HG02973 (cell line): ENCODE data around the gene FBLIM1.

ENCODE experiments used
- ATAC-seq: cut with Tn5 transposase; IDR thresholded peaks from one replicate; pipeline ENCODE4 v1.9.1; 2021; ENCODE audit warnings: moderate library complexity; ENCODE audit not compliant: unreplicated experiment

Gene FBLIM1

DNA sequence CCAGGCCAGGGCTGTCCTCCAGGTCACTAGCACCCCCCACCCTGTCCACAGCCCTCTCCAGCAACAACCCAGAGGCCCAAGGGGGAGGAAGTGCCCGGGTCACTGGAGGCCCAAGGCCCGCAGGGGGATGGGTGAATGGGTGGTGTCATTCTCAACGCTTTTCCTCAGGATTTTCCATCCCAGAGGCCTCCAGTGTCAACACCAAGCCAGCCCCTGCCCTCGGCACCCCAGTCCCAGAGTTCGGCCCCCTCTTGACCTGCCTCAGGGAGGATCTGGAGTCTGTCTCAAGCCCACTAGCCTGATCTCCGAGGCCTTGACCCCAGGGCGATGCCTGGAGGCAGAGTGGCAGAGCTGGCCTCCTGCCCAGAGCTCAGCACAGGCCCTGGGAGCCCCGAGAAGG is 11.2 kb upstream of the FBLIM1 start:
- ATAC-seq: no peak

DNA sequence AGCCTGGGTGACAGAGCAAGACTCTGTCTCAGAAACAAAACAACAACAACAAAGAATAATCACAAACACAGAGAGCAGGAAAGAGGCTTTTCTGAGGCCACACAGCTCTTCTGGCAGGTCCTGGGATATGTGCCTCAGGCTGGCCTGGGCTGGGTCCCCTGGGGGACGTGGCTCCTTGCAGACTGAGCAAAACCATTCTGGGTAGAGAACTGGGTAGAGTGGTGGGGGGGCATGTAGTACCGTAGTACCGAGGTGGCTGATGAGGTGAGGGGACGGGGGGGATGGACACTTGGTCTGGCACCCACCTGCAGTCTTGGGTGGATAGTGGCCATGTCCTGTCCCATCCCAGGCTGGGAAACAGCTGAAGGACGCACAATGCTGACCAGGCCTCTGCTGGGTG is 10.3 kb upstream of the FBLIM1 start:
- no peak for ATAC-seq

DNA sequence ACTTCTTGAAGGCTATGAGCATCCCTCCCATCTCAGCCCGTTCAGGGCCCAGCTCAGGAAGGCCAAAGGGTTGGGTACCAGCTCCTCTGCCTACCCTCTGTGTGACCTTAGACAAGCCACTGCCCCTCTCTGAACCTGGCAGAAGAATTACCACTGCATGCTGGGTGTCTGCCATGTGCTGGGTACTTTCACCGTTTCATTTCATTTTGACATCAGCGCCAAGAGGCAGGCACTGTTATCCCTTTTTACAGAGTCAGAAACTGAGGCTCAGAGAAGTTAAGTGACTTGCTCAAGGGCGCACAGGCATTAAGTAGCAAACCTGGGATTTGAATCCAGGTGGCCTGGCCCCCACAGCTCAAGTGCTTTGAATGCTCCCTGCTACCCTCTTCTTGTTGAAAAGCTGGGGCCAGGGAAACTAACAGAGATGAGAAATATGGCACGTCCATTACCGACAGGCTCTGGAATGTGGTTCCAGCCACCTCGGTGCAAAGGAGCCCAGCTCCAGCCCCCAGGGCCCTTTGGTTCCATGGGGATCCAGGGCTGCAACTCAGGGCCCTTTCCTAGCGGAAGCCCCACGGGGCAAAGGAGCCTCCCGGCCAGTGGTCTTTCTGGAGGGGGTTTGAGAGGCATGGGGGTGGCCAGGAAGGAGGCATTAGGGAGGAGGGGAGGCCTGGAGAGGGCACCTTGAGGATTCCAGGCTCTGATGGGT is 9.8 kb upstream of the FBLIM1 start:
- no peak for ATAC-seq

GRCh38 chr1:15749399-15750291 is 8.9 kb upstream of the FBLIM1 start:
- no peak for ATAC-seq

DNA sequence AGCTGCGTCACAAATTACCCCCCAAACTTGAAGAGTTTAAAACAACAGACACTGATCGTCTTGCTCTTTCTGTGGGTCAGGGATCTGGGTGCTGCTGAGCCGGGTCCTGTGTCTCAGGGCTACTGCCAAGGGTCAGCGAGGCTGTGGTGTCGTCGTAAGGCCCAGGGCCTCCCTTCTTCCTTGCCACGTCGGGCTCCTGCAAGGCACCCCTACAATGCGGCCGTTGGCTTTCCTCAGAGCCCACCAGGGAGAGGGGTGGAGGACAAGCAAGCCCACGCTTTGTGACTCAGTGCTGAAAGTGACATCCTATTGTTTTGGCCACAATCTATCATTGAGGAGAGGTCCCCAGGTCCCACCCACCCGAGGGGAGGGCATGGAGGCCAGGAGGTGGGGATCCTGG is 7.7 kb upstream of the FBLIM1 start:
- ATAC-seq: no peak

- ATAC-seq: no peak
Measured at GRCh38 chr1:15751717-15752116, 6.9 kb upstream of the FBLIM1 start.

- no peak for ATAC-seq
Measured at GRCh38 chr1:15753776-15754175, 4.8 kb upstream of the FBLIM1 start.

DNA sequence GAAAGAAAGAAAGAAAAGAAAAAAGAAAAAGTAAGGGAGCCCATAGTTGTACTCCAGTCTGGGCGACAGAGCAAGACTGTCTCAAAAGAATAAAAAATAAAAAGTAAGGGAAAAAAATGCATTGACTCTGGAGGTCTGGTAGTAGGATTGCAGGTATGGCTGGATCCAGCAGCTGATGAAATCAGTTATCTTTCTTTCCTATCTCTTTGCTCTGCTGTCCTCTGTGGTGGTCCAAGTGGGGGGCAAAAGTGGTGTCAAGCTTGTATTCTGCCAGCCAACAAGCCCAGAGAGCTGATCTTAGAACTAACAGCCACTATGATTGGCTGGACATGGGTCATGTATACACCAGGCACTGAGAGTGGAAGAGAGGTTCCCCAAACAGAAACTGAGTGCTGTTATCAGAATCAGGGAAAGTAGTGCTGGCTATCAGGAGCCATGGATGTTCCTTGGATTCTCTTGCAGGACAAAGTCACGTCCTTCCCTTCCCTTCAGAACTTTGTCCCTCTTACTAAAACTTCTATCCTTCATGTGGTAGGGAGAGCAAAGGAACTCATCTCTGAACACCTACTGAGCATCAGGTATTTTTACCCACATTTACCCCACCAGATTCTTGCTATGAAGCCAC is 3.5 kb upstream of the FBLIM1 start:
- ATAC-seq: no peak

GRCh38 chr1:15755646-15756040 is 3.0 kb upstream of the FBLIM1 start:
- no peak for ATAC-seq

DNA sequence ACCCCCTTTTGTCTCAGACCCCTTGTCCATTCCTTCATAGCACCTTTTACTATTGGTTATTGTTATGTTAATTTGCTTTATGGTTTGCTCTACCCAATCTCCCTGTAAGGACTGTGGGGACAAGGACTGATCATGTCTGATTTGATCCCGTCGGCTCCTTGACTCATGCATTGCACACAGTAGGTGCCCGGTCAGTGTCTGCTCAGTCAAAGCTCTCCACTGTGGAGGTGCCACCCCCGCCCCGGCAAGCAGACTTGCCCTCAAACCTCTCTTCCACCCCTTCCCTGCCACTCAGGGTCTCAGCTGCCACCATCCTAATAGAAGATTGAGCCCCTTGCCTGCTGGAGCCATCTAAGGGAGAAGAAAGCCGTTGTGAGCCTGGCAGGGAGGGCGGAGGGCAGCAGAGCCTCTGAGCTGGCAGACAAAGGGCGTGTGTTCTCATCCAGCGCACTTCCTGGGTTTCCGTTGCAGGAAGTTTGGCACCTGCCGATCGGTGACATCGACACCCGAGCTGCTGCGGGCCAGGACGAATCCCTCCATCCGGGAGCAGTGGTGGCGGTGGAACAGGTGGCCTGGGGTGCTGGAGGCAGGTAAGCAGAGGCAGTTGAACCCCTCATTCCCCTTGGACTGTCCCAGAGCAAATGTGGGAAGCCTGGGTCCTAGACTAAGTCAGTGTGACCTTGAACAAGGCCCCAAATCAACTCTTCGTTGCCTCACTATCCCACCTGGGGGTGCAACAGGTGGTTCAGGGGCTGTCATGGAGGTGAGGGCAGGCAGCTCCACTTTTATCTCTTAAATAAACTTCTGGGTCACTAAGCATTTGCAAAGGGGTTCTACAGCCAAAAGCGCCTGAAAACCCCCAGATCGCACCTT is 2.2 kb upstream of the FBLIM1 start:
- no peak for ATAC-seq

DNA sequence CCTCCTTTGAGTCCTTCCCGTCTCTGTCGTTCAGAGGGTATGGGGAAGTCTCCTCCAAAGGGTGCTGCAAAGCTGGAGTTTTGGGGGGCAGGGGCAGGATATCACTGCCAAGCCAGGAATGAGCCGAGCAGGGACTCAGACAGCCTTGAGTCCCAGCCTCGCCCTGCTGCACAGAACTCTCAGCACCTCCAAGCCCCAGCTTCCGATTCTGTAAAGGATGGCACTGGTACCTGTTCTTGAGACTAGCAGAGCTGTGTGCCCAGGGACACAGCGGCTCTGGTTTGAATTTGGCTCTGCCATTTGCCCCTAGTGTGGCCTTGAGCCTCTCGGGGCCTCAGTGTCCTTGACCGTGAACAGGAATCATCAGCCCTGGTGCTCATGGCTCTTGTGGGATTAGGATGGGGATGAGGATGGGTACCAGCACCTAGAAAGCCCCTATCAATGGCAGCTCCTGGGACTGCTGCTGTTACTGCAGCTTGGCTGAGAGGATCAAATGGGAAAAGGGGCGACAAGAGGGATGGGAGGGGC is 1.5 kb upstream of the FBLIM1 start:
- no peak for ATAC-seq

- no peak for ATAC-seq
Measured at GRCh38 chr1:15757575-15758342, 836 bp upstream of the FBLIM1 start.

GRCh38 chr1:15758953-15759661 is 512 bp downstream of the FBLIM1 start:
- no peak for ATAC-seq

- no peak for ATAC-seq
Measured at GRCh38 chr1:15760520-15761211, 2.1 kb downstream of the FBLIM1 start.

GRCh38 chr1:15761366-15762128 is 3.0 kb downstream of the FBLIM1 start:
- no peak for ATAC-seq

GRCh38 chr1:15762546-15762945 is 4.0 kb downstream of the FBLIM1 start:
- ATAC-seq: no peak

GRCh38 chr1:15764269-15764764 is 5.7 kb downstream of the FBLIM1 start:
- ATAC-seq: no peak

GRCh38 chr1:15764890-15765289 is 6.3 kb downstream of the FBLIM1 start:
- no peak for ATAC-seq
